Non-pigmented ciliary epithelial cell (primary cell): Measurements from ENCODE around the gene PCYT2.

Source experiments
- DNase-seq: peaks from one replicate; pipeline ENCODE4 v3.0.0-alpha.2; 2010; ENCODE audit warnings: low read depth

Gene PCYT2

GRCh38 chr17:81851423-81851822, 59.8 kb downstream of the PCYT2 start:
- no peak for DNase-seq
